Breast epithelium (tissue), 4 donors: ENCODE results near the gene LIPG. TPM values are rescaled to one million over a fixed set of nuclear protein-coding genes. Genes with fewer than 3 reads are reported as not detected.
"Not testable (repeated sequence)": the region's sequence is repeated elsewhere in the genome, so short reads cannot be mapped to it uniquely, and the experiment has no call there.

Source experiments
- DNase-seq, 2 donors: peaks; one replicate each; pipeline ENCODE4 v3.0.0-alpha.2; 2019; ENCODE audit warnings: low spot score in 2 of 2
- H3K27ac ChIP-seq, 2 donors: fragments of 200-600 bp; sonication (generic) in 1 of 2; one replicate each; pipeline ENCODE4 v1.5.1; 2016 to 2019; ENCODE audit warnings: mild to moderate bottlenecking in 1 of 2
- H3K27me3 ChIP-seq, 2 donors: fragments of 200-600 bp; sonication (generic) in 1 of 2; one replicate each; pipeline versions ENCODE4 v1.5.1 to v1.6.0; 2017 to 2019; ENCODE audit warnings: control low read depth in 1 of 2, mild to moderate bottlenecking in 1 of 2
- H3K36me3 ChIP-seq: fragments of 200-600 bp; one replicate; pipeline ENCODE4 v1.5.1; 2019
- H3K4me1 ChIP-seq, 2 donors: fragments of 200-600 bp; sonication (generic); one replicate each; pipeline ENCODE4 v1.5.1; 2016 to 2019; ENCODE audit warnings: control low read depth in 1 of 2
- H3K4me3 ChIP-seq, 3 donors: fragments of 200-600 bp; sonication (generic); 1 replicate in 2 of 3; 2 replicates in 1 of 3; pipeline ENCODE4 v1.5.1; 2016 to 2019; ENCODE audit warnings: mild to moderate bottlenecking in 3 of 3, moderate library complexity in 2 of 3
- H3K9me3 ChIP-seq, 2 donors: fragments of 200-600 bp; sonication (generic) in 1 of 2; one replicate each; pipeline ENCODE4 v1.5.1; 2016 to 2019; ENCODE audit warnings: control low read depth in 1 of 2
- CTCF ChIP-seq, 3 donors: fragments of 450-650 bp; IDR thresholded peaks; one replicate each; pipeline ENCODE4 v1.5.1; 2016 to 2017; ENCODE audit warnings: antibody characterized with exemption in 3 of 3, mild to moderate bottlenecking in 3 of 3, moderate library complexity in 3 of 3
- POLR2A ChIP-seq: fragments of 450-650 bp; IDR thresholded peaks from one replicate; pipeline ENCODE4 v1.6.1; 2016; ENCODE audit warnings: antibody characterized with exemption, mild to moderate bottlenecking, moderate library complexity
- POLR2AphosphoS5 ChIP-seq, 3 donors: sonication (generic); formaldehyde crosslinking; IDR thresholded peaks; one replicate each; pipeline ENCODE4 v1.6.1; 2017; ENCODE audit warnings: antibody characterized with exemption in 3 of 3
- intact Hi-C: fragments of 100-400 bp; cut with DNase I; formaldehyde crosslinking; loops from one replicate; pipeline ENCODE4 v1.15.1; 2023; ENCODE audit warnings: low total_unique reads
- total RNA-seq, 3 donors: library from RNA; depleted of rRNA; stranded (reverse); fragments of >200 nt; gene quantifications; one replicate each; pipeline ENCODE4 v1.1.0, GENCODE V29; 2016

The LIPG gene
- total RNA-seq, 3 donors from 2014 or later = 0.16 to 1.6 (median 0.44) TPM

- intact Hi-C loops = no loop called here
- Histone ChIP-seq H3K36me3 (no peaks in the 10 kb centered on the region), H3K4me3 (no peak overlapping the region), H3K4me1 (no peaks in the 10 kb centered on the region), H3K27ac (no peak overlapping the region), H3K27me3 (no peaks in the 10 kb centered on the region), H3K9me3 (no peaks in the 10 kb centered on the region)
- DNase-seq = no peak
- TF ChIP-seq POLR2A (no peak), CTCF (IDR thresholded peaks at IDR 0.05) (no peak), POLR2AphosphoS5 (IDR thresholded peaks at IDR 0.05) (no peak)
Measured at GRCh38 chr18:49573835-49574234, 12.0 kb downstream of the LIPG start.

- H3K27me3 ChIP-seq, H3K27ac ChIP-seq, intact Hi-C loops, H3K4me1 ChIP-seq, DNase-seq, H3K36me3 ChIP-seq, H3K9me3 ChIP-seq, H3K4me3 ChIP-seq: not testable (repeated sequence)
Measured at GRCh38 chr18:49579041-49579440, 17.2 kb downstream of the LIPG start.

- intact Hi-C loops, DNase-seq, H3K4me1 ChIP-seq, H3K36me3 ChIP-seq, H3K27me3 ChIP-seq, H3K9me3 ChIP-seq, H3K4me3 ChIP-seq, H3K27ac ChIP-seq: not testable (repeated sequence)
Measured at GRCh38 chr18:49579583-49579982, 17.7 kb downstream of the LIPG start.

- no peaks in the 10 kb centered on the region for H3K36me3 ChIP-seq
- H3K4me1 ChIP-seq = no peaks in the 10 kb centered on the region
- H3K27me3 ChIP-seq = no peaks in the 10 kb centered on the region
- H3K9me3 ChIP-seq = no peaks in the 10 kb centered on the region
- no peak overlapping the region for H3K4me3 ChIP-seq
- no peak for TF ChIP-seq CTCF (IDR thresholded peaks at IDR 0.05)
- TF ChIP-seq POLR2A = no peak
- TF ChIP-seq POLR2AphosphoS5 (IDR thresholded peaks at IDR 0.05) = no peak
- intact Hi-C loops = no loop called here
- no peak overlapping the region for H3K27ac ChIP-seq
- DNase-seq = no peak
Measured at GRCh38 chr18:49580279-49580678, 18.4 kb downstream of the LIPG start.

- no peak overlapping the region for H3K4me3 ChIP-seq
- H3K9me3 ChIP-seq = no peaks in the 10 kb centered on the region
- no peak for TF ChIP-seq POLR2A
- no peak for TF ChIP-seq POLR2AphosphoS5 (IDR thresholded peaks at IDR 0.05)
- TF ChIP-seq CTCF (IDR thresholded peaks at IDR 0.05) = no peak
- H3K4me1 ChIP-seq = no peaks in the 10 kb centered on the region
- intact Hi-C loops = no loop called here
- H3K36me3 ChIP-seq = no peaks in the 10 kb centered on the region
- H3K27ac ChIP-seq = no peak overlapping the region
- no peak for DNase-seq
- no peaks in the 10 kb centered on the region for H3K27me3 ChIP-seq
Measured at GRCh38 chr18:49581371-49581770, 19.5 kb downstream of the LIPG start.

GRCh38 chr18:49582579-49582978, 20.7 kb downstream of the LIPG start:
- DNase-seq = no peak
- no peaks in the 10 kb centered on the region for H3K36me3 ChIP-seq
- H3K4me1 ChIP-seq = no peaks in the 10 kb centered on the region
- no peak overlapping the region for H3K4me3 ChIP-seq
- H3K27ac ChIP-seq = no peak overlapping the region
- TF ChIP-seq CTCF (IDR thresholded peaks at IDR 0.05) = no peak
- no peak for TF ChIP-seq POLR2AphosphoS5 (IDR thresholded peaks at IDR 0.05)
- no peak for TF ChIP-seq POLR2A
- no peaks in the 10 kb centered on the region for H3K9me3 ChIP-seq
- H3K27me3 ChIP-seq = no peaks in the 10 kb centered on the region
- intact Hi-C loops = no loop called here
